GM21529 (cell line): ENCODE measurements around the gene TIGIT.
A peak's percentile ranks its signal among the peaks of the same experiment; 100 is the strongest.
"Not testable (repeated sequence)": the region's sequence is repeated elsewhere in the genome, so short reads cannot be mapped to it uniquely, and the experiment has no call there.

Experiments
- ATAC-seq: cut with Tn5 transposase; IDR thresholded peaks from one replicate; pipeline ENCODE4 v1.9.1; 2021; ENCODE audit not compliant: unreplicated experiment

The TIGIT gene

GRCh38 chr3:114293838-114294535, at the start of gene TIGIT:
TSS of gene TIGIT (plus strand) at chr3:114294028. CDS start at chr3:114294062, 34 bp downstream.
- no peak for ATAC-seq

- no peak for ATAC-seq
These were observed 40.9 kb upstream of the TIGIT start for GRCh38 chr3:114252954-114253353.

- no peak for ATAC-seq
These were observed 40.3 kb upstream of the TIGIT start for GRCh38 chr3:114253505-114253904.

- ATAC-seq, result no peak
These were observed 34.3 kb upstream of the TIGIT start for GRCh38 chr3:114259566-114259965.

- no peak for ATAC-seq
These were observed 33.7 kb upstream of the TIGIT start for GRCh38 chr3:114260152-114260551.

GRCh38 chr3:114270019-114270418, 23.8 kb upstream of the TIGIT start:
- ATAC-seq, result no peak

- ATAC-seq, result no peak
These were observed 21.6 kb upstream of the TIGIT start for GRCh38 chr3:114272271-114272670.

GRCh38 chr3:114274929-114275328, 18.9 kb upstream of the TIGIT start:
- no peak for ATAC-seq

- ATAC-seq, result not testable (repeated sequence)
These were observed 17.0 kb upstream of the TIGIT start for GRCh38 chr3:114276856-114277255.

- ATAC-seq, result no peak
These were observed 9.2 kb upstream of the TIGIT start for GRCh38 chr3:114284644-114285043.

GRCh38 chr3:114285648-114286230, 8.1 kb upstream of the TIGIT start:
- no peak for ATAC-seq

GRCh38 chr3:114286266-114286665, 7.6 kb upstream of the TIGIT start:
- no peak for ATAC-seq

- peak; percentile 90 for ATAC-seq
These were observed 2.6 kb upstream of the TIGIT start for GRCh38 chr3:114290911-114291901.

- no peak for ATAC-seq
These were observed 1.2 kb downstream of the TIGIT start for GRCh38 chr3:114294940-114295480.

- ATAC-seq, result no peak
These were observed 2.1 kb downstream of the TIGIT start for GRCh38 chr3:114295946-114296345.

- ATAC-seq, result no peak
These were observed 5.6 kb downstream of the TIGIT start for GRCh38 chr3:114299421-114299820.

GRCh38 chr3:114299941-114300624, 6.3 kb downstream of the TIGIT start:
- ATAC-seq, result peak; percentile 52

- peak; percentile 42 for ATAC-seq
These were observed 13.5 kb downstream of the TIGIT start for GRCh38 chr3:114307222-114307830.

GRCh38 chr3:114307832-114308231, 14.0 kb downstream of the TIGIT start:
- ATAC-seq, result no peak

- ATAC-seq, result peak; percentile 29
These were observed 14.5 kb downstream of the TIGIT start for GRCh38 chr3:114308377-114308776.
